HAP-1 (cell line): ENCODE results near the gene TMEM270.

Experiments
- DNase-seq, 2 experiments: peaks; one replicate each; pipeline ENCODE4 v3.0.0-alpha.2; 2016 to 2020; ENCODE audit warnings: low spot score in 2 of 2
- H3K27me3 ChIP-seq: fragments of 250-450 bp; sonication (Bioruptor Pico); 2 replicates; pipeline ENCODE4 v1.5.1; 2020; ENCODE audit warnings: low read depth, mild to moderate bottlenecking, moderate library complexity
- H3K36me3 ChIP-seq: fragments of 250-450 bp; sonication (Bioruptor Pico); replicated peaks from 2 replicates; pipeline ENCODE4 v1.5.1; 2020; ENCODE audit warnings: mild to moderate bottlenecking
- H3K4me1 ChIP-seq: fragments of 250-450 bp; sonication (Bioruptor Pico); 2 replicates; pipeline ENCODE4 v1.5.1; 2020; ENCODE audit warnings: mild to moderate bottlenecking
- H3K4me3 ChIP-seq: fragments of 250-450 bp; sonication (Bioruptor Pico); 2 replicates; pipeline ENCODE4 v1.5.1; 2020; ENCODE audit warnings: mild to moderate bottlenecking, moderate library complexity
- H3K9me3 ChIP-seq: fragments of 250-450 bp; sonication (Bioruptor Pico); 2 replicates; pipeline ENCODE4 v1.5.1; 2020; ENCODE audit warnings: mild to moderate bottlenecking, moderate library complexity
- in situ Hi-C: fragments of 300-500 bp; cut with MboI; formaldehyde crosslinking; loops from 3 replicates; pipeline ENCODE4 v1.14.3; 2020; ENCODE audit warnings: low sequenced_read_pairs, inconsistent platforms, mixed read lengths

TMEM270 gene

GRCh38 chr7:73906874-73907273 lies 45.9 kb downstream of the TMEM270 start:
- H3K27me3 ChIP-seq = 0 out of 2 replicates have a peak, but pooled peaks cover 3% of the 10 kb centered on the region
- no peak for DNase-seq
- H3K4me3 ChIP-seq = no peak overlapping the region
- no peaks in the 10 kb centered on the region for H3K9me3 ChIP-seq
- H3K4me1 ChIP-seq = no peaks in the 10 kb centered on the region
- H3K36me3 ChIP-seq = no peaks in the 10 kb centered on the region
- in situ Hi-C loops = no loop called here

- H3K4me1 ChIP-seq = no peaks in the 10 kb centered on the region
- DNase-seq = no peak
- 0 out of 2 replicates have a peak, but pooled peaks cover 3% of the 10 kb centered on the region for H3K27me3 ChIP-seq
- H3K36me3 ChIP-seq = no peaks in the 10 kb centered on the region
- H3K4me3 ChIP-seq = no peak overlapping the region
- in situ Hi-C loops = no loop called here
- H3K9me3 ChIP-seq = no peaks in the 10 kb centered on the region
These were observed 46.7 kb downstream of the TMEM270 start for GRCh38 chr7:73907554-73908122.

GRCh38 chr7:73908123-73908611 lies 47.2 kb downstream of the TMEM270 start:
- Histone ChIP-seq H3K36me3 (no peaks in the 10 kb centered on the region), H3K4me3 (no peak overlapping the region), H3K27me3 (0 out of 2 replicates have a peak, but pooled peaks cover 3% of the 10 kb centered on the region), H3K4me1 (no peaks in the 10 kb centered on the region), H3K9me3 (no peaks in the 10 kb centered on the region)
- in situ Hi-C loops = no loop called here
- no peak for DNase-seq

GRCh38 chr7:73909051-73909941 lies 48.3 kb downstream of the TMEM270 start:
- in situ Hi-C loops = no loop called here
- no peak for DNase-seq
- no peak overlapping the region for H3K4me3 ChIP-seq
- 0 out of 2 replicates have a peak, but pooled peaks cover 3% of the 10 kb centered on the region for H3K27me3 ChIP-seq
- no peaks in the 10 kb centered on the region for H3K36me3 ChIP-seq
- no peaks in the 10 kb centered on the region for H3K9me3 ChIP-seq
- no peaks in the 10 kb centered on the region for H3K4me1 ChIP-seq

GRCh38 chr7:73909996-73910395 lies 49.0 kb downstream of the TMEM270 start:
- Histone ChIP-seq H3K9me3 (no peaks in the 10 kb centered on the region), H3K27me3 (0 out of 2 replicates have a peak, but pooled peaks cover 3% of the 10 kb centered on the region), H3K4me1 (no peaks in the 10 kb centered on the region), H3K4me3 (no peak overlapping the region), H3K36me3 (no peaks in the 10 kb centered on the region)
- DNase-seq = no peak
- in situ Hi-C loops = no loop called here

- no peak for DNase-seq
- H3K4me3 ChIP-seq = no peak overlapping the region
- no peaks in the 10 kb centered on the region for H3K4me1 ChIP-seq
- in situ Hi-C loops = no loop called here
- no peaks in the 10 kb centered on the region for H3K36me3 ChIP-seq
- H3K9me3 ChIP-seq = no peaks in the 10 kb centered on the region
- H3K27me3 ChIP-seq = 0 out of 2 replicates have a peak, but pooled peaks cover 3% of the 10 kb centered on the region
These were observed 51.3 kb downstream of the TMEM270 start for GRCh38 chr7:73912223-73912622.
